Liver (tissue), 9 donors: ENCODE measurements around the gene TTC38. TPM values are rescaled to one million over a fixed set of nuclear protein-coding genes. Genes with fewer than 3 reads are reported as not detected.

ENCODE experiments used
- DNase-seq: peaks from one replicate; pipeline ENCODE4 v3.0.0-alpha.2; 2017; ENCODE audit warnings: low spot score
- H3K27ac ChIP-seq, 2 donors: one replicate each; pipeline ENCODE4 v1.7.0; 2013; ENCODE audit warnings: inconsistent platforms in 2 of 2, low read length in 2 of 2, control low read depth in 1 of 2, low read depth in 1 of 2, mild to moderate bottlenecking in 1 of 2
- H3K27me3 ChIP-seq, 4 donors: one replicate each; pipeline versions ENCODE4 v1.6.1 to v1.7.0; 2013; ENCODE audit warnings: low read length in 3 of 4, inconsistent platforms in 1 of 4, mild to moderate bottlenecking in 1 of 4, moderate library complexity in 1 of 4; ENCODE audit not compliant: control insufficient read depth in 4 of 4, insufficient read depth in 4 of 4
- H3K36me3 ChIP-seq, 4 donors: one replicate each; pipeline versions ENCODE4 v1.6.1 to v1.7.0; 2013; ENCODE audit warnings: low read length in 3 of 4, mild to moderate bottlenecking in 3 of 4, low read depth in 1 of 4, moderate library complexity in 1 of 4; ENCODE audit not compliant: control insufficient read depth in 4 of 4, insufficient read depth in 3 of 4
- H3K4me1 ChIP-seq, 4 donors: one replicate each; pipeline versions ENCODE4 v1.6.1 to v1.7.0; 2013; ENCODE audit warnings: low read length in 3 of 4, mild to moderate bottlenecking in 3 of 4, moderate library complexity in 1 of 4; ENCODE audit not compliant: control insufficient read depth in 4 of 4, insufficient read depth in 4 of 4
- H3K4me3 ChIP-seq, 3 donors: one replicate each; pipeline versions ENCODE4 v1.6.1 to v1.7.0; 2013; ENCODE audit warnings: low read length in 3 of 3, control low read depth in 1 of 3, low read depth in 1 of 3, mild to moderate bottlenecking in 1 of 3
- H3K9ac ChIP-seq, 2 donors: one replicate each; pipeline ENCODE4 v1.7.0; 2013; ENCODE audit warnings: low read length in 2 of 2, mild to moderate bottlenecking in 2 of 2, moderate library complexity in 2 of 2, control low read depth in 1 of 2, low read depth in 1 of 2
- H3K9me3 ChIP-seq, 4 donors: one replicate each; pipeline versions ENCODE4 v1.6.1 to v1.7.0; 2013; ENCODE audit warnings: low read length in 3 of 4; ENCODE audit not compliant: control insufficient read depth in 4 of 4
- CTCF ChIP-seq: fragments of 150-350 bp; IDR thresholded peaks from 2 replicates; pipeline ENCODE4 v1.5.1; 2017; ENCODE audit warnings: improper control_type of control experiment, low read depth, low read length; ENCODE audit not compliant: missing input control
- FOXA1 ChIP-seq: IDR thresholded peaks from 2 replicates; pipeline ENCODE4 v1.6.1; 2016; ENCODE audit warnings: antibody characterized with exemption
- FOXA2 ChIP-seq: IDR thresholded peaks from 2 replicates; pipeline ENCODE4 v1.6.1; 2016; ENCODE audit warnings: antibody characterized with exemption
- GABPA ChIP-seq, 2 donors: IDR thresholded peaks in 1 of 2; conservative IDR thresholded peaks in 1 of 2; 2 replicates each; pipeline ENCODE4 v1.6.1; 2016; ENCODE audit warnings: antibody characterized with exemption in 2 of 2, mild to moderate bottlenecking in 1 of 2, moderate library complexity in 1 of 2
- HNF4A ChIP-seq, 2 donors: conservative IDR thresholded peaks; 2 replicates each; pipeline ENCODE4 v1.6.1; 2016; ENCODE audit warnings: antibody characterized with exemption in 2 of 2, mild to moderate bottlenecking in 2 of 2
- HNF4G ChIP-seq: IDR thresholded peaks from 2 replicates; pipeline ENCODE4 v1.6.1; 2016; ENCODE audit warnings: antibody characterized with exemption
- JUND ChIP-seq, 2 donors: IDR thresholded peaks; 2 replicates each; pipeline ENCODE4 v1.6.1; 2016; ENCODE audit warnings: antibody characterized with exemption in 2 of 2
- NR2F2 ChIP-seq: IDR thresholded peaks from 2 replicates; pipeline ENCODE4 v1.6.1; 2016; ENCODE audit warnings: antibody characterized with exemption
- RAD21 ChIP-seq, 2 donors: IDR thresholded peaks; 2 replicates each; pipeline ENCODE4 v1.6.1; 2016; ENCODE audit warnings: antibody characterized with exemption in 2 of 2, mild to moderate bottlenecking in 2 of 2
- RXRA ChIP-seq, 2 donors: IDR thresholded peaks; 2 replicates each; pipeline ENCODE4 v1.6.1; 2017 to 2018; ENCODE audit warnings: antibody characterized with exemption in 2 of 2, mild to moderate bottlenecking in 1 of 2
- YY1 ChIP-seq: IDR thresholded peaks from 2 replicates; pipeline ENCODE4 v1.6.1; 2016; ENCODE audit warnings: antibody characterized with exemption, mild to moderate bottlenecking
- WGBS: extraction: QIAGEN DNeasy Blood & Tissue Kit; methylation state at CpG from one replicate; pipeline ENCODE4 v1.1.7; 2013; 5-methylcytosine and 5-hydroxymethylcytosine counted together
- polyA plus RNA-seq, 2 donors: library from polyadenylated mRNA; stranded (reverse) in 1 of 2; unstranded in 1 of 2; fragments of 200-250 nt in 1 of 2; fragments of >200 nt in 1 of 2; fragmentation: Nextera tagmentation in 1 of 2; extraction: Ambion mirVana in 1 of 2; gene quantifications; one replicate each; pipeline versions ENCODE4 v1.2.1 to v1.2.3, GENCODE V29; 2013 to 2015
- total RNA-seq, 2 donors: library from RNA; depleted of rRNA; stranded (reverse); fragments of >200 nt; gene quantifications; one replicate each; pipeline ENCODE4 v1.2.3, GENCODE V29; 2014
- TF ChIP-seq, protein P1 (sequence below): IDR thresholded peaks from 2 replicates; pipeline ENCODE4 v1.6.1; 2016; ENCODE audit warnings: antibody characterized with exemption, mild to moderate bottlenecking
- TF ChIP-seq, protein P2 (sequence below): IDR thresholded peaks from 2 replicates; pipeline ENCODE4 v1.6.1; 2016; ENCODE audit warnings: antibody characterized with exemption
- TF ChIP-seq, protein P3 (sequence below): IDR thresholded peaks from 2 replicates; pipeline ENCODE4 v1.6.1; 2016; ENCODE audit warnings: antibody characterized with exemption
- donor health status: healthy.
- donor health status: healthy.
- donor health status: healthy.
- donor health status: healthy.
- donor health status: healthy.

TTC38 gene
- total and polyA plus RNA-seq, 4 donors = 63.9 to 389 (median 128) TPM

- DNase-seq = no peak
- peaks cover 4 to 41% (median 30%) of the 10 kb centered on the region in 4 donors for H3K36me3 ChIP-seq
- H3K9me3 ChIP-seq = no peaks in the 10 kb centered on the region
- WGBS = 86% methylated on average over 8 of the region's 8 CpGs
- H3K27me3 ChIP-seq = no peaks in the 10 kb centered on the region
- TF ChIP-seq FOXA1 (no peak), YY1 (no peak), RAD21 (IDR thresholded peaks at IDR 0.05) (no peak), JUND (IDR thresholded peaks at IDR 0.05) (no peak), FOXA2 (no peak)
- no peak overlapping the region for H3K9ac ChIP-seq
- peaks cover 0 to 20% (median 10%) of the 10 kb centered on the region in 4 donors for H3K4me1 ChIP-seq
- no peak overlapping the region for H3K4me3 ChIP-seq
- no peak overlapping the region for H3K27ac ChIP-seq
These were observed 70.8 kb downstream of the TTC38 start for GRCh38 chr22:46338636-46339035.

GRCh38 chr22:46339956-46340355 is 72.1 kb downstream of the TTC38 start:
- Histone ChIP-seq H3K4me3 (no peak overlapping the region), H3K36me3 (peaks cover 4 to 53% (median 35%) of the 10 kb centered on the region in 4 donors), H3K27ac (no peak overlapping the region), H3K9me3 (no peaks in the 10 kb centered on the region), H3K4me1 (peaks cover 0 to 20% (median 10%) of the 10 kb centered on the region in 4 donors), H3K27me3 (no peaks in the 10 kb centered on the region), H3K9ac (no peak overlapping the region)
- WGBS = 63% methylated on average over 5 of the region's 5 CpGs
- TF ChIP-seq NR2F2 (no peak), JUND (IDR thresholded peaks at IDR 0.05) (no peak), FOXA1 (no peak), GABPA (IDR thresholded peaks at IDR 0.05 in 1 of 2, conservative IDR thresholded peaks at IDR 0.05 in 1 of 2) (no peak), HNF4G (no peak), YY1 (no peak), HNF4A (conservative IDR thresholded peaks at IDR 0.05) (no peak), RXRA (IDR thresholded peaks at IDR 0.05) (no peak)
- TF ChIP-seq, protein P1, sequence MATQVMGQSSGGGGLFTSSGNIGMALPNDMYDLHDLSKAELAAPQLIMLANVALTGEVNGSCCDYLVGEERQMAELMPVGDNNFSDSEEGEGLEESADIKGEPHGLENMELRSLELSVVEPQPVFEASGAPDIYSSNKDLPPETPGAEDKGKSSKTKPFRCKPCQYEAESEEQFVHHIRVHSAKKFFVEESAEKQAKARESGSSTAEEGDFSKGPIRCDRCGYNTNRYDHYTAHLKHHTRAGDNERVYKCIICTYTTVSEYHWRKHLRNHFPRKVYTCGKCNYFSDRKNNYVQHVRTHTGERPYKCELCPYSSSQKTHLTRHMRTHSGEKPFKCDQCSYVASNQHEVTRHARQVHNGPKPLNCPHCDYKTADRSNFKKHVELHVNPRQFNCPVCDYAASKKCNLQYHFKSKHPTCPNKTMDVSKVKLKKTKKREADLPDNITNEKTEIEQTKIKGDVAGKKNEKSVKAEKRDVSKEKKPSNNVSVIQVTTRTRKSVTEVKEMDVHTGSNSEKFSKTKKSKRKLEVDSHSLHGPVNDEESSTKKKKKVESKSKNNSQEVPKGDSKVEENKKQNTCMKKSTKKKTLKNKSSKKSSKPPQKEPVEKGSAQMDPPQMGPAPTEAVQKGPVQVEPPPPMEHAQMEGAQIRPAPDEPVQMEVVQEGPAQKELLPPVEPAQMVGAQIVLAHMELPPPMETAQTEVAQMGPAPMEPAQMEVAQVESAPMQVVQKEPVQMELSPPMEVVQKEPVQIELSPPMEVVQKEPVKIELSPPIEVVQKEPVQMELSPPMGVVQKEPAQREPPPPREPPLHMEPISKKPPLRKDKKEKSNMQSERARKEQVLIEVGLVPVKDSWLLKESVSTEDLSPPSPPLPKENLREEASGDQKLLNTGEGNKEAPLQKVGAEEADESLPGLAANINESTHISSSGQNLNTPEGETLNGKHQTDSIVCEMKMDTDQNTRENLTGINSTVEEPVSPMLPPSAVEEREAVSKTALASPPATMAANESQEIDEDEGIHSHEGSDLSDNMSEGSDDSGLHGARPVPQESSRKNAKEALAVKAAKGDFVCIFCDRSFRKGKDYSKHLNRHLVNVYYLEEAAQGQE = no peak
- TF ChIP-seq, protein P2, sequence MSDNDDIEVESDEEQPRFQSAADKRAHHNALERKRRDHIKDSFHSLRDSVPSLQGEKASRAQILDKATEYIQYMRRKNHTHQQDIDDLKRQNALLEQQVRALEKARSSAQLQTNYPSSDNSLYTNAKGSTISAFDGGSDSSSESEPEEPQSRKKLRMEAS = no peak
- TF ChIP-seq, protein P3, sequence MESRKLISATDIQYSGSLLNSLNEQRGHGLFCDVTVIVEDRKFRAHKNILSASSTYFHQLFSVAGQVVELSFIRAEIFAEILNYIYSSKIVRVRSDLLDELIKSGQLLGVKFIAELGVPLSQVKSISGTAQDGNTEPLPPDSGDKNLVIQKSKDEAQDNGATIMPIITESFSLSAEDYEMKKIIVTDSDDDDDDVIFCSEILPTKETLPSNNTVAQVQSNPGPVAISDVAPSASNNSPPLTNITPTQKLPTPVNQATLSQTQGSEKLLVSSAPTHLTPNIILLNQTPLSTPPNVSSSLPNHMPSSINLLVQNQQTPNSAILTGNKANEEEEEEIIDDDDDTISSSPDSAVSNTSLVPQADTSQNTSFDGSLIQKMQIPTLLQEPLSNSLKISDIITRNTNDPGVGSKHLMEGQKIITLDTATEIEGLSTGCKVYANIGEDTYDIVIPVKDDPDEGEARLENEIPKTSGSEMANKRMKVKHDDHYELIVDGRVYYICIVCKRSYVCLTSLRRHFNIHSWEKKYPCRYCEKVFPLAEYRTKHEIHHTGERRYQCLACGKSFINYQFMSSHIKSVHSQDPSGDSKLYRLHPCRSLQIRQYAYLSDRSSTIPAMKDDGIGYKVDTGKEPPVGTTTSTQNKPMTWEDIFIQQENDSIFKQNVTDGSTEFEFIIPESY = no peak
- DNase-seq = no peak

GRCh38 chr22:46340676-46341075 is 72.9 kb downstream of the TTC38 start:
- Histone ChIP-seq H3K4me1 (peaks cover 0 to 20% (median 10%) of the 10 kb centered on the region in 4 donors), H3K9ac (no peak overlapping the region), H3K36me3 (peaks cover 4 to 57% (median 39%) of the 10 kb centered on the region in 4 donors), H3K9me3 (no peaks in the 10 kb centered on the region), H3K27me3 (no peaks in the 10 kb centered on the region), H3K27ac (no peak overlapping the region), H3K4me3 (no peak overlapping the region)
- 82% methylated on average over 13 of the region's 13 CpGs for WGBS
- no peak for TF ChIP-seq CTCF
- no peak for TF ChIP-seq JUND (IDR thresholded peaks at IDR 0.05)
- TF ChIP-seq NR2F2 = no peak
- no peak for TF ChIP-seq FOXA2
- no peak for DNase-seq
